HEK293T (cell line): ENCODE measurements around the gene ZBED4.

Experiments
- FOXK2 ChIP-seq: fragments of 450-650 bp; IDR thresholded peaks from 2 replicates; pipeline ENCODE4 v1.6.1; 2016; ENCODE audit warnings: mild to moderate bottlenecking
- NFRKB ChIP-seq: fragments of 450-650 bp; IDR thresholded peaks from 2 replicates; pipeline ENCODE4 v1.6.1; 2016; ENCODE audit warnings: mild to moderate bottlenecking, moderate library complexity
- SP1 ChIP-seq: fragments of 450-650 bp; IDR thresholded peaks from 2 replicates; pipeline ENCODE4 v1.6.1; 2017

GRCh38 chr22:49906799-49907290 lies 53.2 kb downstream of the ZBED4 start:
- TF ChIP-seq FOXK2 = no peak
- TF ChIP-seq NFRKB = no peak
- no peak for TF ChIP-seq SP1
